CD4-positive, alpha-beta T cell treated with Interleukin-2 at 100 ng/mL for 4 hours (primary cell): Measurements from ENCODE around the gene HOXD8.

Experiments
- DNase-seq: peaks from one replicate; pipeline ENCODE4 v3.0.0-alpha.2; 2020; ENCODE audit warnings: low spot score

The HOXD8 gene

GRCh38 chr2:176160986-176161824 is 31.7 kb downstream of the HOXD8 start:
- DNase-seq: no peak

GRCh38 chr2:176161825-176162626 is 32.5 kb downstream of the HOXD8 start:
- no peak for DNase-seq

DNA sequence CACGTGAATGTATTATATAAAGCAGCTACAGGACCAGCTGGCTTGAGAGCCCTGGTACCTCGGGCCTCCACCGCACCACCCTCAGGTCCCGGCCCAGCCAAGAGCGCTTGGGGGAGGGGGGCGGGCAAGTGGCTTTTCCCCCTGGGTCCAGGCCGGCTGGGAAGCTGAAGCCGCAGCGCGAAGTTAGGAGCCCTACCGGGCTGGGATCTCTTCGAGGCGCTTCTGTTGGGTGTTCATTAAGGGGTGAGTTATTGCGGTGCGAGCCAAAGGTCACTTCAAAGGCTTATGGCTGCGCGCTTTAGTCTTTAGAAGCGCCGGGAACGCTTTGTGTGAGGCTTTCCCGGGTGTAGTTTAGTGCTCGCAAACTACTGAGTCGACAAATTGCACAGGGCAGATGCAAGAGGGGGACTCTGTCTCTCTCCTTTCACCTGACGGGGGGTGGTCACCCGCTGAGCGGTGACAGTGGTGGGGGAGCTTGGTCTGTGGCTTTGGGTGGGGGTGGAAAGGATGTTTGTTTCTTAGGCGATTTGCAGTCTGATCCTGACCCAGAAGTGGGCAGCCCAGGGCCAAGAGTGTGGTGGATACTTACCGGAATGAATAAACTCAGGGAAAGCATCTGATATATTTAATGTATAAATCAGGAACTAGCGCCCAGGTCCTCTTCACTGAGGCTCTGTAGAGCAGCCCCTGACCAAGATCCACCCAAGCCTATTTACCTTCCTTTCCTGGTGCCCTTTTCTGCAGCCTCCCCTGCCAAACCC is 33.6 kb downstream of the HOXD8 start:
- no peak for DNase-seq

- DNase-seq: no peak
Observed at GRCh38 chr2:176163672-176164056, 34.2 kb downstream of the HOXD8 start.

DNA sequence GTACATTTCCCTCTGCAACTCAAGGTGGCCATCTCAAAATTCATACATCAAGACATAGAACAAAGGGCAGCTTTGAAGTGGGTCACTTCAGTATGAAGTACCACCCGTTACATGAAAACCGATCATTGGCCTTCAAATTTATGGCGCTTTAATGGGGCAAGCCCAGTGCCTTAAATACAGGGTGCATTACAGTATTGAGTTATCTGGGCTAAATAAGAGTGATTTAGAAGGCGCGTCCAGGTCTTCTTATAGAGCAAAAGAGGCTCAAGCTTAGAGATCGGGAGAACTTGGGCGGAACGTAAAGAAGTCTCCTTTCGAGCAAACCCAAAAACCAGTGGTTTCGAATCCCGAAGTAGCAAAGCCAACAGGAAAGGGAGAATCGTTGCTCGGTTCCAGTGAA is 34.7 kb downstream of the HOXD8 start:
- DNase-seq: no peak

GRCh38 chr2:176164611-176165369 is 35.3 kb downstream of the HOXD8 start:
- DNase-seq: no peak

DNA sequence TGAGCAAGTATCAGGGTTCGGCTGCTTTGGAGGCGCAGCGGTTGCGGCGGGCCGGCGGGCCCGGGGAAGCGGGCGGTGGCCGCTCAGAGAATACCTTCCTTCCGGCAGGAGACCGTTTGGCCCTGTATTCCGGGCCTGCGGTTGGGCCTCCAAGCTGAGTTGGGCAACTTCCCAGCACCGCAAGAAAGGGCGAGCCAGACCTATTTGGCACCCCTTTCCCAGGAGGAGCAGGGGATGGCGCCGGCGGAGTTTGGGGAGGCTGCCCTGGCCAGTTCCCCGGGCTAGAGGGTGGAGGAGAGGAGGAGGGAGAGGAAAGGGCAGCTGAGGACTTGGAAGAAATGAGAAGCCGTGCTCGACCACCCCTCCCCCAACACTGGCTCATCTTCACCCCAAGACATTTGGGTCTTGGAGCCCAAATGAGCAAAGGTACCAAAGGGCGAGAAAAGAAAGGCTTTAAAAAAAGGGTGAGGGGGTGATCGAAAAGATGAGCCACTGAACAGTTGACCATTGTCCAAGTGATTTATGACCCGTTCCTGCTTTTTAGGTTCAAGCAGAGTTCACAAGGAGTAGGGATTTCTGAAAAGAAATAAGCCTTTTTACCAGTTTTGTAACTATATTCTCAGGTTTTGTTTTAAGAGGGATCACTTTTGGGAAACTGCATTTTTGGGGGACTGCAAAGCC is 36.0 kb downstream of the HOXD8 start:
- no peak for DNase-seq

DNA sequence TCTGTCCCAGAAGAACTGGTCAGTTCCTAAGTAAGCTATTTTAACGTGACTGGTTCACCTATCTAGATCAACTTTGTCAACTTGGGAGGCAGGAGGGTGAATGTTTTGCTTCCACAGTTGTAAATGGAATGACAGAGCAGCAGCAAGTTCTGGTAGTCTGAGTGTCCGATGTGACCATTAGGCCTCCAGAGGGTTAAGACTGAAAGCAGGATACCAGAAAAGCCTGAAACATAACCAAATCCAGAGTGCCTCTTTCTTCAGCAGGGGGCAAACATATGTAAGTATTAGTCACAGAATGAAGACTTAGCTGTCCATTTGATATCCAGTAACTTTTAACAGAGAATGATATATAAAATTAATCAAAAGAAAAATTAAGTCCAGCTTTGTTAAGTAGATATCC is 36.8 kb downstream of the HOXD8 start:
- DNase-seq: no peak

DNA sequence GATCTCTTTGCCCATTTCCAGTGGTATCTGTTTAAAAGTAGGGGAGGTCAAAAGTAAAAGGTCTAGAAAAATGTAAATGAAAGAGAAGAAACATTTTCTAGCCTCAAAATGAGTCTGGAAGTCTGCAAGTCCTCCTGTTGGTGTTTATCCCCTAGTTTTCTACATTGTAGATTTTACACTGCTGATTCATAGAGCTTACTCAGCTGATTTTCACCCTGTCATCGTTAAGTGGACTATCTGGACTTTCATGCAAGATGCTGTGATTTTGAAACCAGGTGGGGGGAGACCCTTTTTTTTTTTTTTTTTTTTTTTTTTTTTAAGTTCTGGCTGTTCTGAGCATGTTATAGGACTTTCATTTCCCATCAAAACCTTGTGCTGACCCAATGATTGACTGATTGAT is 37.9 kb downstream of the HOXD8 start:
- DNase-seq: no peak

DNA sequence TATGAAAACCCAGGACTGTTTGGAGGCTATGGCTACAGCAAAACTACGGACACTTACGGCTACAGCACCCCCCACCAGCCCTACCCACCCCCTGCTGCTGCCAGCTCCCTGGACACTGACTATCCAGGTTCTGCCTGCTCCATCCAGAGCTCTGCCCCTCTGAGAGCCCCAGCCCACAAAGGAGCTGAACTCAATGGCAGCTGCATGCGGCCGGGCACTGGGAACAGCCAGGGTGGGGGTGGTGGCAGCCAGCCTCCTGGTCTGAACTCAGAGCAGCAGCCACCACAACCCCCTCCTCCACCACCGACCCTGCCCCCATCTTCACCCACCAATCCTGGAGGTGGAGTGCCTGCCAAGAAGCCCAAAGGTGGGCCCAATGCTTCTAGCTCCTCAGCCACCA is 39.7 kb downstream of the HOXD8 start:
- no peak for DNase-seq

GRCh38 chr2:176169711-176170110 is 40.2 kb downstream of the HOXD8 start:
- no peak for DNase-seq

DNA sequence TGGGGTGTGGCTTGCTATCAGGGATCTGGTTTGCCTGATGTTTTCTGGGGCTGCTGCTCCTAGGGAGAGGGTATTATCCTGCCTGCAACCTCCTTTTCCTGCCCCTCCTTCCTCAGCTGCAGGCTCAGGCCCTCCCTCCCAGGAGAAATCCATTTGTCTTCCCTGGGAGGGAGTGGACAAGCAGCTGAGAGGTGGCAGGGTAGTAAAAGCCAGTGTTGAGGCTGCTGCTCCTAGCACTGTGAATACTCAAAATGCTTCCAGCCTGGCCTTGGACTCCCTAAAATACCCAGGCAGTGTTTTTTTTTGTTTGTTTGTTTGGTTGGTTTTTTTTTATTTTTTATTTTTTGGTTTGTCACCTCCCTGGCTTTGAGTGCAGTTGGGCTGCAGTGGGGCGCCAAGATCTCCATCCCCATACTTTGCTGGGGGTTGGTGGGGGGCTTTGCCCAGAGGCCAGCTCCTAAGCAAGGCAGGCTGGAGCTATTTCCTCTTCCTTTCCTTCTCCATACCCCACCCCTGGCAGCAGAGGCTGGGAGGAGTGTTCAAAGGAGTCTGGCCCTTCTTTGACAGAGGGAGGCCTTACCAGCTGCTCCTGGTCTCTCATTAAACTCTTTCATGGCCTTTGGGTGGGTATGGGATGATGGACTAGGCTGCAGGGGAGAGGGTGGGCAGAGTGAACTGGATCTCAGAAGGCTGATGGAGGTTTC is 41.2 kb downstream of the HOXD8 start:
- DNase-seq: no peak

DNA sequence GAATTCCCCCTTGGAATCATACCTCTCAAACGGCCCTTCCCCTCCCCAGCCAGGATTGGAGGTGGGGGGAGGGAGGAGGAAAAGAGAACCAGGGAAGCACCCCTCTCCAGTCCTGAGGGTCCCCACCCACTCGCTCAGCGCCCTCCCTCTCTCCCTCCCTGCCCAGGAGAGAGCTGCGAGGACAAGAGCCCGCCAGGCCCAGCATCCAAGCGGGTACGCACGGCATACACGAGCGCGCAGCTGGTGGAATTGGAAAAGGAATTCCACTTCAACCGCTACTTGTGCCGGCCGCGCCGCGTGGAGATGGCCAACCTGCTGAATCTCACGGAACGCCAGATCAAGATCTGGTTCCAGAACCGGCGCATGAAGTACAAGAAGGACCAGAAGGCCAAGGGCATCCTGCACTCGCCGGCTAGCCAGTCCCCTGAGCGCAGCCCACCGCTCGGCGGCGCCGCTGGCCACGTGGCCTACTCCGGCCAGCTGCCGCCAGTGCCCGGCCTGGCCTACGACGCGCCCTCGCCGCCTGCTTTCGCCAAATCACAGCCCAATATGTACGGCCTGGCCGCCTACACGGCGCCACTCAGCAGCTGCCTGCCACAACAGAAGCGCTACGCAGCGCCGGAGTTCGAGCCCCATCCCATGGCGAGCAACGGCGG is 42.0 kb downstream of the HOXD8 start:
- no peak for DNase-seq

GRCh38 chr2:176172007-176172894 is 42.7 kb downstream of the HOXD8 start:
- DNase-seq: no peak

DNA sequence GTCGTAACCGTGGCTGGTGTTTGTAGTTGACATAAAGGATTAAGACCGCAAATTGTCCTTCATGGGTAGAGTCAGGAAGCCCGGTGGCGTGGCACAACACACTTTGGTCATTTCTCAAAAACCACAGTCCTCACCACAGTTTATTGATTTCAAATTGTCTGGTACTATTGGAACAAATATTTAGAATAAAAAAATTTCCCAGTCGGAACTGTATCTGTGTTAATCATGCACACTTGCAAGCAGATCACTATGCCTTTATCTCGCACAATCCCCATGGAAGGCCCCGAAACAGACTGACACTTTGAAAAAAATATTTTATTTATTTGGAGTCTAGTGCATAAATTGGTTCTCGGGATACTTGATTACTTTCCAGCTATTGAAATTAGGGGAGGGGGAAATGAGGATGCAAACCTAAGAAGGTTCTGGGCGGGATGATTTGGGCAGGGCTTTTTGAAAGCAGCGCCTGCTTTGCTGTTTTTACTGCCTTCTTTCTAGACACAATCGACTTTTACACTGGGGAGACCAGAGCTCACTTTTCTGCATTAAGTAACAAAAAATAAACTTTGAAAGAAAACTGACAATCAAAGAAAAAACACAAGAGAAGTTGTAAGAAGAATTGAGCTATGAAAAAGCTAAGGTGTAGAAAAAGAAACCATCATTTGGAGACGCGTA is 43.5 kb downstream of the HOXD8 start:
- DNase-seq: no peak

DNA sequence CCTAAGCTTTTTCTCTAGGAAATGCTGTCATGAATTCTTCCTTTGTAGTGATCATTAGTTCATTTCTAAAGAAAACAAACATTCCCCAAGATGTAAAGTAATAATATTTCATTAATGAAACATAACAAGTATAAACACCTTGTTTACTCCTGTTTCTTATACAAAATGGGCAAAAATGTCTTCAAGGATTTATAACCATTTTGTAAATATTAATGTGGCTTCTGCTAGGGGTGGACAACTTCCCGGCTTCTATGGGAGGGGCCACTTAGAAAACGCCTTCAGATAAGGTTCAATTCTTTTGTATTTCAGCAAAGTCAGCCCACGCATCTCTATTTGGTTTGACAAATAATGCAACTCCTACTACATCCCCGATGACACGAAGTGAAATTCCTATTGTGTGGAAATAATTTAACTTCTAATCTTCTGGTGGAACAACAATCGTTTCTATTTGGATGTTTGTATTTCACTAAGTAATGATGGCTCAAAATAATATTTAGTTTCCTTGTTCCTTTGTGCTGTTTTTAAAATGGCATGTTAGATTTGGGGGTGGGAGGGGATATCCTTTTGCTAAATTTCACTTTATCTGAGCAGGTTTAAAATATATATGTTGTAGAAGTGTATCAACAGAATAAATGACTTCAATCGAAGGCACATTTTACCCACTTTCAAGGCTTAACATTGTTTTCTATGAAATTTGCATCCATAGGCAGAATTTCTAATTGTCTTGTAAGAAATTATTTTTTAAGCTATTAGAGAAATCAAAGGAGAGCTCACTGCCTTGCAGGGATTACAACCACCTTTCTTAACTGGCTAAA is 44.3 kb downstream of the HOXD8 start:
- DNase-seq: no peak

- no peak for DNase-seq
Observed at GRCh38 chr2:176174382-176174823, 44.9 kb downstream of the HOXD8 start.
